HepG2 (cell line): Measurements from ENCODE around the gene PCSK2. TPM values are rescaled to one million over a fixed set of nuclear protein-coding genes. Genes with fewer than 3 reads are reported as not detected.

Source experiments
- ATAC-seq: fragments of 200-7000 bp; cut with Tn5 transposase; 3 replicates; pipeline ENCODE4 v1.9.1; 2020; ENCODE audit warnings: mild to moderate bottlenecking, moderate library complexity
- BruUV-seq: library from RNA; stranded (reverse); fragments of 400-500 nt; replicated peaks from 2 replicates; lab custom pipeline; 2021; lab: Mats Ljungman, UMichigan
- CTCF ChIA-PET: fragments of 300-600 bp; formaldehyde crosslinking; extraction: SDS; loops from one replicate; lab custom pipeline; 2021; ENCODE audit warnings: low total read pairs, inconsistent platforms, low intra/inter-chr PET ratio; lab: Yijun Ruan, JAX
- POLR2A ChIA-PET: fragments of 350-600 bp; sonication (Branson Sonifier 250); formaldehyde crosslinking; loops from one replicate; lab custom pipeline; 2020; ENCODE audit warnings: antibody characterized with exemption, inconsistent platforms; lab: Yijun Ruan, JAX
- DNase-seq: peaks from one replicate; pipeline ENCODE4 v3.0.0-alpha.2; 2015; ENCODE audit warnings: low spot score
- FAIRE-seq: peaks from 3 replicates; lab custom pipeline; 2011; peaks lifted over from hg19 to GRCh38; lab: Jason Lieb, UNC
- H2AFZ ChIP-seq: one replicate; pipeline ENCODE4 v1.6.1; 2011; ENCODE audit warnings: low read length, inconsistent platforms
- H3K27ac ChIP-seq: fragments of 300-600 bp; 3 replicates; pipeline ENCODE4 v1.8.0; 2011; ENCODE audit warnings: mixed run types, mild to moderate bottlenecking, mixed read lengths, low read length, inconsistent platforms; ENCODE audit not compliant: insufficient read depth; ENCODE audit errors: extremely low read length
- H3K27me3 ChIP-seq, 2 experiments: fragments of 200-600 bp in 1 of 2; 2 replicates in 1 of 2; 3 replicates in 1 of 2; pipeline versions ENCODE4 v1.6.0 to v1.8.0; 2011; ENCODE audit warnings: low read length in 2 of 2, mild to moderate bottlenecking in 2 of 2, moderate library complexity in 2 of 2, inconsistent platforms in 1 of 2; ENCODE audit not compliant: insufficient read depth in 2 of 2, control insufficient read depth in 1 of 2
- H3K36me3 ChIP-seq, 2 experiments: fragments of 200-600 bp in 1 of 2; replicated peaks in 1 of 2; 2 replicates in 1 of 2; 3 replicates in 1 of 2; pipeline versions ENCODE4 v1.5.1 to v1.8.0; 2011; ENCODE audit warnings: low read length in 2 of 2, inconsistent platforms in 1 of 2; ENCODE audit not compliant: insufficient read depth in 2 of 2, control insufficient read depth in 1 of 2
- H3K4me1 ChIP-seq: 2 replicates; pipeline ENCODE4 v1.5.1; 2012; ENCODE audit warnings: low read length, inconsistent platforms; ENCODE audit not compliant: insufficient read depth
- H3K4me2 ChIP-seq: 2 replicates; pipeline ENCODE4 v1.6.0; 2011; ENCODE audit warnings: low read depth, low read length, inconsistent platforms
- H3K4me3 ChIP-seq, 3 experiments: fragments of 200-600 bp in 1 of 3; sonication (generic), shearing (Covaris generic) in 1 of 3; replicated peaks in 1 of 3; 2 replicates each; pipeline ENCODE4 v1.5.1; 2011 to 2016; ENCODE audit warnings: low read length in 3 of 3, inconsistent platforms in 2 of 3, low read depth in 2 of 3, mild to moderate bottlenecking in 2 of 3, control low read depth in 1 of 3, mixed read lengths in 1 of 3; ENCODE audit not compliant: insufficient read depth in 1 of 3
- H3K79me2 ChIP-seq: one replicate; pipeline ENCODE4 v1.6.1; 2011; ENCODE audit warnings: low read length, inconsistent platforms; ENCODE audit not compliant: insufficient read depth
- H3K9ac ChIP-seq: 2 replicates; pipeline ENCODE4 v1.6.0; 2011; ENCODE audit warnings: mild to moderate bottlenecking, low read depth, low read length, inconsistent platforms; ENCODE audit not compliant: insufficient read depth
- H3K9me3 ChIP-seq: 2 replicates; pipeline ENCODE4 v1.5.1; 2012; ENCODE audit warnings: mild to moderate bottlenecking, low read length
- H4K20me1 ChIP-seq: 2 replicates; pipeline ENCODE4 v1.6.0; 2011; ENCODE audit warnings: inconsistent platforms, mild to moderate bottlenecking, low read length, moderate library complexity; ENCODE audit not compliant: insufficient read depth
- CREB1 ChIP-seq, 2 experiments: fragments of 450-650 bp in 1 of 2; IDR thresholded peaks; 2 replicates each; pipeline ENCODE4 v1.6.1; 2016 to 2017; ENCODE audit warnings: control low read depth in 1 of 2, mild to moderate bottlenecking in 1 of 2, missing compliant biosample characterization in 1 of 2, missing genetic modification characterization in 1 of 2
- ELK4 ChIP-seq: sonication (generic); formaldehyde crosslinking; IDR thresholded peaks from 2 replicates; pipeline ENCODE4 v1.9.0; 2021; ENCODE audit warnings: missing genetic modification reagents, borderline replicate concordance
- MAFF ChIP-seq: IDR thresholded peaks from 2 replicates; pipeline ENCODE4 v1.6.1; 2011; ENCODE audit warnings: low read depth, low read length, improper control_type of control experiment
- MAFK ChIP-seq, 2 experiments: IDR thresholded peaks in 1 of 2; conservative IDR thresholded peaks in 1 of 2; 2 replicates each; pipeline ENCODE4 v1.6.1; 2011; ENCODE audit warnings: improper control_type of control experiment in 2 of 2, low read length in 2 of 2
- NFE2L2 ChIP-seq: fragments of 150-350 bp; IDR thresholded peaks from 2 replicates; pipeline ENCODE4 v1.6.1; 2014; ENCODE audit warnings: low read length
- POLR2A ChIP-seq, 2 experiments: IDR thresholded peaks; 2 replicates each; pipeline ENCODE4 v1.6.1; 2011; ENCODE audit warnings: low read depth in 2 of 2, low read length in 2 of 2, mild to moderate bottlenecking in 1 of 2, moderate library complexity in 1 of 2; ENCODE audit not compliant: insufficient read depth in 1 of 2
- PTBP1 ChIP-seq: fragments of 200-400 bp; formaldehyde crosslinking; IDR thresholded peaks from 2 replicates; pipeline ENCODE4 v1.6.1; 2018; ENCODE audit warnings: low read length, low read depth; ENCODE audit not compliant: poor library complexity, severe bottlenecking
- ZFP36 ChIP-seq: fragments of 150-350 bp; IDR thresholded peaks from 2 replicates; pipeline ENCODE4 v1.6.1; 2018; ENCODE audit warnings: borderline replicate concordance, low read length, low read depth; ENCODE audit not compliant: partially characterized antibody
- WGBS: methylation state at CpG from one replicate; pipeline ENCODE4 v1.1.6; 2017; ENCODE audit warnings: low lambda C conversion rate; 5-methylcytosine and 5-hydroxymethylcytosine counted together
- in situ Hi-C: cut with HindIII; loops from 2 replicates; pipeline ENCODE4 v1.10.0; 2017; ENCODE audit warnings: low pct_unique_long_range_greater_than_20kb; ENCODE audit not compliant: extremely low pct_ligation_motif_present
- intact Hi-C: fragments of 100-400 bp; cut with micrococcal nuclease; formaldehyde crosslinking; loops from one replicate; pipeline ENCODE4 v1.10.0; 2022; ENCODE audit not compliant: unreplicated experiment
- polyA plus RNA-seq, 8 experiments: library from polyadenylated mRNA; depleted of rRNA in 3 of 8; stranded (reverse) in 7 of 8; unstranded in 1 of 8; fragments of >200 nt; fragmentation: Illumina TruSeq in 4 of 8; extraction: Trizol in 4 of 8; gene quantifications; 2 replicates each; pipeline versions ENCODE4 v1.2.1 to v1.2.3, GENCODE V29; 2011 to 2016; ENCODE audit warnings: low read depth in 4 of 8, missing spikeins in 1 of 8, mixed read lengths in 1 of 8; ENCODE audit not compliant: insufficient read depth in 1 of 8
- total RNA-seq, 5 experiments: library from RNA; depleted of rRNA; stranded (reverse); fragments of >200 nt; fragmentation: Illumina TruSeq; extraction: Trizol; gene quantifications; 2 replicates each; pipeline ENCODE4 v1.2.3, GENCODE V29; 2016; ENCODE audit warnings: low read depth in 1 of 5

The PCSK2 gene
- total and polyA plus RNA-seq, 2 of the 13 experiments (the other 11 are each of a cell fraction or from before 2014, with no cell fraction given): not detected

DNA sequence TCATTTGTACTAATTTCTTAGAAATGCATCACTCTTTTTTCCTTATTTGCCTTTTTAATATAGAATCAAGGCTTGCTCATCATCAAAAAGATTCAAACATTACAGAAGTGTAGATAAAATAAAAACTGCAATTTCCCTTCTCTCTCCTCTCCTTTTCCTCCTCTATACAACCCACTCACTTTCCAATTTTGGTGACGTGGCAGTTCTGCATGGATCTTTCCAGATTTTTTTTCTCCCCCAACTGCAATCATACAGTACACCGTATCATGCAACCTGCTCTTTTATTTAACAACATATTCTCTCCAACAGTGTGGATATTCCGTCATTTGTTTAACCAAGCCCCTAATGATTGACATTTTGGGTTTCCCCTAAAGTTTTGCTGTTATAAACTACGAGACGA lies 163.8 kb downstream of the PCSK2 start:
- Histone ChIP-seq H2AFZ (no peak overlapping the region), H4K20me1 (no peaks in the 10 kb centered on the region), H3K9me3 (no peaks in the 10 kb centered on the region), H3K4me1 (no peaks in the 10 kb centered on the region), H3K9ac (no peak overlapping the region), H3K79me2 (no peaks in the 10 kb centered on the region), H3K4me3 (no peak overlapping the region), H3K27ac (no peak overlapping the region), H3K4me2 (no peak overlapping the region), H3K27me3 (no peaks in the 10 kb centered on the region), H3K36me3 (no peaks in the 10 kb centered on the region)
- CTCF ChIA-PET: no interaction called here
- in situ Hi-C loops (no loop called here), intact Hi-C loops (no loop called here)
- BruUV-seq: no TSS peak
- POLR2A ChIA-PET: no interaction called here
- no peak for DNase-seq
- FAIRE-seq: no peak
- WGBS: 4% methylated on average over 5 of the region's 5 CpGs
- TF ChIP-seq ELK4 (CRISPR knock-in tag) (no peak), MAFK (conservative IDR thresholded peaks at IDR 0.05 in 1 of 2, IDR thresholded peaks at IDR 0.05 in 1 of 2; ENCODE audit: low read length in 2 of 2) (0 out of 4 replicates have a peak, but pooled peaks have one; percentile 2 to 19), CREB1 (IDR thresholded peaks at IDR 0.05) (peak; percentile 81), CREB1 (CRISPR knock-in tag; IDR thresholded peaks at IDR 0.05) (no peak)
- no peak for ATAC-seq

DNA sequence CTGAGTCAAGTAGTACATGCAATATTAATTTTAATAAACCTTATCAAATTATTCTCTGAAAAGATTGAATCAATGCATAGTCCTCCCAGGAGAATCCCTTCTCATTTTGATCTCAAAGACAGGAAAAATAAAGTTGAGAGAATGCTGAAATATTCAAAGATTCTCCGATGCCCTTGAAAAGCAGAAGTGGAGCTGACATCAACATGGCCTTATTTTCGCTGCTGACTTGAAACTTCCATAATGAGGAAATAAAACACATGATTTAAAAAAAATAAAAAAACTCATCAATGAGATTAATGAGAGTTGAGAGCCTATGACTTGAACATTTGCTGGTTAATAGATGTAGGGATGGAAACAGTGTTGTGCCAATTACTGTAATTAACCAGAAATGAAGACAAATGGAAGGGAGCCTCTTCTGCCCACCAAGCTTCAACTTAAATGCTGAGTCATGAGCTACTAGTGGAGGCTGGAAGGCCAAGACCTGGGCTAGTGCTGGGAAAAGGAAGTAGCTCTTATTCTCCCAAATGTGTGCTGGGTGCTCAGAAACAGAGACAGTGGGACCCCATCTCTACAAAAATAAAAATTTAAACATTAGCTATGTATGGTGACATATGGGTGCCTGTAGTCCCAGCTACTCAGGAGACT lies 164.4 kb downstream of the PCSK2 start:
- intact Hi-C loops (no loop called here), in situ Hi-C loops (no loop called here)
- peak; percentile 88 for TF ChIP-seq NFE2L2
- TF ChIP-seq MAFK (conservative IDR thresholded peaks at IDR 0.05 in 1 of 2, IDR thresholded peaks at IDR 0.05 in 1 of 2; ENCODE audit: low read length in 2 of 2): peak; percentile 91 to 92
- no peak for TF ChIP-seq POLR2A (IDR thresholded peaks at IDR 0.05; ENCODE audit: insufficient read depth in 1 of 2, low read depth in 2 of 2, low read length in 2 of 2)
- TF ChIP-seq PTBP1: no peak
- TF ChIP-seq ZFP36: no peak
- TF ChIP-seq MAFF: peak; percentile 88
- ATAC-seq (no peak), FAIRE-seq (no peak), DNase-seq (no peak)
- CTCF ChIA-PET: no interaction called here
- 30% methylated on average over 2 of the region's 2 CpGs for WGBS
- no peak overlapping the region for H3K9ac ChIP-seq
- H2AFZ ChIP-seq: no peak overlapping the region
- BruUV-seq: no TSS peak
- no peaks in the 10 kb centered on the region for H3K9me3 ChIP-seq
- H3K79me2 ChIP-seq: no peaks in the 10 kb centered on the region
- H3K4me3 ChIP-seq: no peak overlapping the region
- no peak overlapping the region for H3K4me2 ChIP-seq
- no peaks in the 10 kb centered on the region for H3K36me3 ChIP-seq
- H3K4me1 ChIP-seq: no peaks in the 10 kb centered on the region
- POLR2A ChIA-PET: no interaction called here
- H4K20me1 ChIP-seq: no peaks in the 10 kb centered on the region
- H3K27me3 ChIP-seq: no peaks in the 10 kb centered on the region; a peak in 1 of 5 replicates
- no peak overlapping the region for H3K27ac ChIP-seq
